Prostate gland (tissue), 2 donors: ENCODE measurements around the gene PCDH9.

ENCODE experiments used
- CTCF ChIP-seq, 4 experiments: fragments of 200-600 bp in 2 of 4; fragments of 450-650 bp in 2 of 4; sonication (generic) in 2 of 4; IDR thresholded peaks; 1 replicate in 3 of 4; 2 replicates in 1 of 4; pipeline ENCODE4 v1.5.1; 2016 to 2019; ENCODE audit warnings: antibody characterized with exemption in 4 of 4, mild to moderate bottlenecking in 2 of 4, moderate library complexity in 2 of 4
- POLR2A ChIP-seq: fragments of 450-650 bp; IDR thresholded peaks from one replicate; pipeline ENCODE4 v1.6.1; 2016; ENCODE audit warnings: antibody characterized with exemption, mild to moderate bottlenecking

GRCh38 chr13:66657165-66657881, 572.8 kb downstream of the PCDH9 start:
- TF ChIP-seq CTCF (IDR thresholded peaks at IDR 0.05) (no peak), POLR2A (no peak)
